Right lobe of liver (tissue), 4 donors: Measurements from ENCODE around the gene GCLC.

Experiments
- POLR2A ChIP-seq: fragments of 450-650 bp; IDR thresholded peaks from one replicate; pipeline ENCODE4 v1.6.1; 2017; ENCODE audit warnings: antibody characterized with exemption, mild to moderate bottlenecking
- TF ChIP-seq, protein P1 (sequence below), 4 donors: fragments of 200-600 bp in 3 of 4; fragments of 450-650 bp in 1 of 4; IDR thresholded peaks; one replicate each; pipeline versions ENCODE4 v1.5.1 to v1.8.0; 2016 to 2022; ENCODE audit warnings: antibody characterized with exemption in 4 of 4, mild to moderate bottlenecking in 2 of 4
- donor health status: DM: no; HTN: no; CAD: no.
- donor health status: DM: no; HTN: no; CAD: no.
- donor health status: DM: no; HTN: yes; CAD: no.

DNA sequence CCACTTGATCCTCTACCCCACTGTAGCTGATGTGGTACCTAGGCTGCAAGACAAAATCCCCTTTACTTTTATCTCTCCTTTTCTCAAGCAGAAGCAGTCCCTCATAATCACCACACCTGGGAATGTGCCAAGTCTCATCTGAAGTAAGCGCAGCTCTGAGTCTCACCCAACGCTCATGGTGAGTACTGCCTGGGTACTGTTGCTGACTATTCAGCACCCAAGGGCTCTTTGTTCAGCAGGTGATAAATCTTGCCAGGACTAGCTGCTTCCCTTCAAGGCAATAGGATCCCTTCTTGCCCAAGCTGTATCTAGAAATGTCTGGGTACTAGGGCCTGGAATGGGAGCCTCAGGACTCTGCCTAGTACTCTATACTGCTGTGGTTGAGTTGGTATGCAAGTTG lies 70.9 kb downstream of the GCLC start:
- TF ChIP-seq, protein P1, sequence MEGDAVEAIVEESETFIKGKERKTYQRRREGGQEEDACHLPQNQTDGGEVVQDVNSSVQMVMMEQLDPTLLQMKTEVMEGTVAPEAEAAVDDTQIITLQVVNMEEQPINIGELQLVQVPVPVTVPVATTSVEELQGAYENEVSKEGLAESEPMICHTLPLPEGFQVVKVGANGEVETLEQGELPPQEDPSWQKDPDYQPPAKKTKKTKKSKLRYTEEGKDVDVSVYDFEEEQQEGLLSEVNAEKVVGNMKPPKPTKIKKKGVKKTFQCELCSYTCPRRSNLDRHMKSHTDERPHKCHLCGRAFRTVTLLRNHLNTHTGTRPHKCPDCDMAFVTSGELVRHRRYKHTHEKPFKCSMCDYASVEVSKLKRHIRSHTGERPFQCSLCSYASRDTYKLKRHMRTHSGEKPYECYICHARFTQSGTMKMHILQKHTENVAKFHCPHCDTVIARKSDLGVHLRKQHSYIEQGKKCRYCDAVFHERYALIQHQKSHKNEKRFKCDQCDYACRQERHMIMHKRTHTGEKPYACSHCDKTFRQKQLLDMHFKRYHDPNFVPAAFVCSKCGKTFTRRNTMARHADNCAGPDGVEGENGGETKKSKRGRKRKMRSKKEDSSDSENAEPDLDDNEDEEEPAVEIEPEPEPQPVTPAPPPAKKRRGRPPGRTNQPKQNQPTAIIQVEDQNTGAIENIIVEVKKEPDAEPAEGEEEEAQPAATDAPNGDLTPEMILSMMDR (IDR thresholded peaks at IDR 0.05), result no peak
- TF ChIP-seq POLR2A, result no peak
